HCT116 (cell line): ENCODE measurements around the gene GRB10. TPM values are rescaled to one million over a fixed set of nuclear protein-coding genes. Genes with fewer than 3 reads are reported as not detected.

ENCODE experiments used
- ATAC-seq: fragments of 200-7000 bp; cut with Tn5 transposase; 2 replicates; pipeline ENCODE4 v1.9.1; 2020; ENCODE audit warnings: mild to moderate bottlenecking, moderate library complexity
- BruUV-seq: library from RNA; stranded (reverse); fragments of 400-500 nt; replicated peaks from 2 replicates; lab custom pipeline; 2021; lab: Mats Ljungman, UMichigan
- CTCF ChIA-PET: fragments of 300-600 bp; sonication (Branson Sonifier 250); formaldehyde crosslinking; loops from one replicate; lab custom pipeline; 2021; ENCODE audit warnings: antibody characterized with exemption; lab: Charles Lee
- POLR2A ChIA-PET: fragments of 300-600, 350-600 bp; sonication (Branson Sonifier 250); formaldehyde crosslinking; loops from one replicate; lab custom pipeline; 2021; ENCODE audit warnings: antibody characterized with exemption; lab: Charles Lee
- RAD21 ChIA-PET, 2 experiments: fragments of 300-600 bp; sonication (Branson Sonifier 250); formaldehyde crosslinking; loops; one replicate each; lab custom pipeline; 2023; ENCODE audit warnings: low total read pairs in 2 of 2; ENCODE audit not compliant: uncharacterized antibody in 2 of 2, unreplicated experiment in 2 of 2, low non-redundant PET in 1 of 2; lab: Charles Lee
- DNase-seq: peaks from one replicate; pipeline ENCODE4 v3.0.0-alpha.2; 2010; ENCODE audit warnings: low read depth, low spot score
- H2AFZ ChIP-seq: fragments of 200-600 bp; shearing (Covaris generic), sonication (generic); 2 replicates; pipeline ENCODE4 v1.6.1; 2017; ENCODE audit warnings: low read depth, mixed run types, mixed read lengths, antibody characterized with exemption, low read length; ENCODE audit not compliant: poor library complexity, severe bottlenecking
- H3K27ac ChIP-seq: 2 replicates; pipeline ENCODE4 v1.5.1; 2012; ENCODE audit warnings: low read depth, low read length
- H3K27me3 ChIP-seq: fragments of 200-600 bp; sonication (generic); 2 replicates; pipeline ENCODE4 v1.6.1; 2016; ENCODE audit warnings: mixed run types, low read length, mixed read lengths; ENCODE audit not compliant: insufficient read depth
- H3K36me3 ChIP-seq, 2 experiments: fragments of 200-500 bp in 1 of 2; fragments of 200-600 bp in 1 of 2; sonication (Bioruptor generic) in 1 of 2; sonication (generic) in 1 of 2; 2 replicates each; pipeline versions ENCODE4 v1.5.1 to v1.6.1; 2014 to 2016; ENCODE audit warnings: low read length in 2 of 2, inconsistent platforms in 1 of 2, mixed read lengths in 1 of 2, mixed run types in 1 of 2; ENCODE audit not compliant: insufficient read depth in 2 of 2, control insufficient read depth in 1 of 2
- H3K4me1 ChIP-seq, 2 experiments: fragments of 200-600 bp in 1 of 2; sonication (generic) in 1 of 2; 2 replicates each; pipeline versions ENCODE4 v1.5.1 to v1.6.1; 2012 to 2017; ENCODE audit warnings: low read length in 2 of 2, inconsistent platforms in 1 of 2, mild to moderate bottlenecking in 1 of 2, mixed read lengths in 1 of 2, mixed run types in 1 of 2, moderate library complexity in 1 of 2; ENCODE audit not compliant: insufficient read depth in 2 of 2, control insufficient read depth in 1 of 2
- H3K4me2 ChIP-seq: fragments of 200-600 bp; sonication (generic); 2 replicates; pipeline ENCODE4 v1.6.1; 2017; ENCODE audit warnings: mixed run types, low read length, mixed read lengths
- H3K4me3 ChIP-seq, 2 experiments: fragments of 200-600 bp in 1 of 2; sonication (generic) in 1 of 2; replicated peaks in 1 of 2; 2 replicates each; pipeline ENCODE4 v1.5.1; 2011 to 2016; ENCODE audit warnings: low read length in 2 of 2, control low read depth in 1 of 2, low read depth in 1 of 2, mild to moderate bottlenecking in 1 of 2, mixed read lengths in 1 of 2, mixed run types in 1 of 2
- H3K79me2 ChIP-seq: fragments of 200-600 bp; sonication (generic); 2 replicates; pipeline ENCODE4 v1.6.1; 2017; ENCODE audit warnings: mild to moderate bottlenecking, mixed run types, low read length, moderate library complexity, mixed read lengths; ENCODE audit not compliant: insufficient read depth
- H3K9ac ChIP-seq: fragments of 200-600 bp; sonication (generic); 2 replicates; pipeline ENCODE4 v1.6.1; 2016; ENCODE audit warnings: low read length, mixed read lengths
- H3K9me2 ChIP-seq: fragments of 200-600 bp; sonication (generic), shearing (Covaris generic); 2 replicates; pipeline ENCODE4 v1.6.1; 2017; ENCODE audit warnings: mixed run types, mild to moderate bottlenecking, moderate library complexity; ENCODE audit not compliant: insufficient read depth
- H3K9me3 ChIP-seq, 2 experiments: fragments of 200-500 bp in 1 of 2; fragments of 200-600 bp in 1 of 2; sonication (Bioruptor generic) in 1 of 2; sonication (generic) in 1 of 2; 2 replicates each; pipeline ENCODE4 v1.6.1; 2014 to 2017; ENCODE audit warnings: low read length in 2 of 2, mixed read lengths in 2 of 2, inconsistent platforms in 1 of 2, low read depth in 1 of 2, mild to moderate bottlenecking in 1 of 2, mixed run types in 1 of 2, moderate library complexity in 1 of 2; ENCODE audit not compliant: control insufficient read depth in 1 of 2, insufficient read depth in 1 of 2
- H4K20me1 ChIP-seq: fragments of 200-600 bp; sonication (generic), shearing (Covaris generic); 2 replicates; pipeline ENCODE4 v1.6.1; 2017; ENCODE audit warnings: mixed run types, mild to moderate bottlenecking, moderate library complexity; ENCODE audit not compliant: insufficient read depth
- CBX3 ChIP-seq: IDR thresholded peaks from 2 replicates; pipeline ENCODE4 v1.6.1; 2012; ENCODE audit warnings: low read depth
- EGR1 ChIP-seq: IDR thresholded peaks from 2 replicates; pipeline ENCODE4 v1.6.1; 2012; ENCODE audit warnings: low read depth
- ELF1 ChIP-seq: IDR thresholded peaks from 2 replicates; pipeline ENCODE4 v1.6.1; 2012; ENCODE audit warnings: low read depth, borderline replicate concordance
- EZH2 ChIP-seq: fragments of 200-600 bp; sonication (generic); IDR thresholded peaks from 2 replicates; pipeline ENCODE4 v1.6.1; 2017; ENCODE audit warnings: antibody characterized with exemption, mixed run types
- JUND ChIP-seq: IDR thresholded peaks from 2 replicates; pipeline ENCODE4 v1.6.1; 2012
- POLR2A ChIP-seq: IDR thresholded peaks from 2 replicates; pipeline ENCODE4 v1.7.0; 2011; ENCODE audit warnings: borderline replicate concordance; ENCODE audit not compliant: insufficient read depth, insufficient read length; ENCODE audit errors: extremely low read depth
- RAD21 ChIP-seq: IDR thresholded peaks from 2 replicates; pipeline ENCODE4 v1.6.1; 2012; ENCODE audit warnings: low read depth, mild to moderate bottlenecking
- SIN3A ChIP-seq: IDR thresholded peaks from 2 replicates; pipeline ENCODE4 v1.6.1; 2012; ENCODE audit warnings: low read depth
- SRF ChIP-seq: IDR thresholded peaks from 2 replicates; pipeline ENCODE4 v1.6.1; 2012; ENCODE audit warnings: low read depth
- TCF7L2 ChIP-seq: IDR thresholded peaks from 2 replicates; pipeline ENCODE4 v1.7.0; 2011; ENCODE audit warnings: borderline replicate concordance, inconsistent platforms; ENCODE audit not compliant: insufficient read depth, insufficient read length; ENCODE audit errors: extremely low read depth
- ZNF274 ChIP-seq: fragments of 200-500 bp; sonication (Bioruptor generic); IDR thresholded peaks from 2 replicates; pipeline ENCODE4 v1.6.1; 2014; ENCODE audit warnings: mild to moderate bottlenecking, low read depth, low read length, inconsistent platforms
- intact Hi-C: fragments of 100-400 bp; cut with micrococcal nuclease; formaldehyde crosslinking; loops from 2 replicates; pipeline ENCODE4 v1.10.0; 2022
- total RNA-seq: library from RNA; stranded (reverse); gene quantifications from one replicate; pipeline ENCODE4 v1.2.1, GENCODE V29; 2021; ENCODE audit not compliant: unreplicated experiment
- TF ChIP-seq, protein P1 (sequence below), 3 experiments: fragments of 200-600 bp in 1 of 3; sonication (generic) in 1 of 3; IDR thresholded peaks in 2 of 3; conservative IDR thresholded peaks in 1 of 3; 2 replicates each; pipeline ENCODE4 v1.5.1; 2012 to 2017; ENCODE audit warnings: low read depth in 2 of 3, low read length in 2 of 3, antibody characterized with exemption in 1 of 3, borderline replicate concordance in 1 of 3, control low read depth in 1 of 3, mild to moderate bottlenecking in 1 of 3, mixed read lengths in 1 of 3, mixed run types in 1 of 3, moderate library complexity in 1 of 3; ENCODE audit not compliant: insufficient read depth in 1 of 3
- TF ChIP-seq, protein P2 (sequence below): IDR thresholded peaks from 2 replicates; pipeline ENCODE4 v1.6.1; 2011; ENCODE audit warnings: mild to moderate bottlenecking, low read length, moderate library complexity; ENCODE audit not compliant: insufficient replicate concordance; ENCODE audit errors: extremely low read depth

Gene GRB10
- total RNA-seq, 1 experiment from 2014 or later: 37.3 TPM

DNA sequence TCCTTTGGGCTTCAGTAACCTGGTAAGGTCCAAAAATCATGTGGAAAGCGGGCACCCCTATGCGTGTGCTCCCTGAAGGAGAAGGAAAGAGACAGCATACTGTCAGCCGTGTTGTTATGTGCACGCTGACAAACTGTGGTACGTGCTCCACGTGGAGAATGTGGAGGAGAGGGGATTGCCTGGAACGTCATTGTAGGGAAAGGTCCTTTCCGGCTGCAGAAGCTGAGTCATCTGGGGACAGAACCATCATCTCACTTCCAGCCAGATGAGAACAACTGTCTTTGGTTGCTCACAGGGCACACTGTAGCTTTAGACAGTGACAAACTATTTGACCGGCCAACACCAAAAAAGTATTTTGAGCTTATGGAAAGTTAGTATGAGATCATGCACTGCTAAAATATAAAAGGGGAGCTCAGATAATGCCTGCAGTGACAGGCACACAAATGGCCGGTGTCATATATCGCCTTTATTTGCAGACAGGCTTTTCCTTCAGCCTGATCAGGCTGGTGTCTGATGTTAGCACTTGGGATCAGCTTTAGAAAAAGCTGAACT is 38.8 kb upstream of the GRB10 start:
- RAD21 ChIA-PET: no interaction called here
- no peaks in the 10 kb centered on the region for H3K9me2 ChIP-seq
- H4K20me1 ChIP-seq: no peaks in the 10 kb centered on the region
- H3K27ac ChIP-seq: no peak overlapping the region
- DNase-seq (no peak), ATAC-seq (no peak)
- H3K4me3 ChIP-seq: no peak overlapping the region
- H3K27me3 ChIP-seq: no peaks in the 10 kb centered on the region
- H3K36me3 ChIP-seq: no peaks in the 10 kb centered on the region
- no peaks in the 10 kb centered on the region for H3K9me3 ChIP-seq
- POLR2A ChIA-PET: no interaction called here
- BruUV-seq: no TSS peak
- no peak overlapping the region for H3K9ac ChIP-seq
- no peak overlapping the region for H2AFZ ChIP-seq
- H3K79me2 ChIP-seq: no peaks in the 10 kb centered on the region
- CTCF ChIA-PET: no interaction called here
- intact Hi-C loops: no loop called here
- TF ChIP-seq SIN3A (no peak), EGR1 (no peak), TCF7L2 (peak; percentile 19)
- peaks cover 0 to 6% of the 10 kb centered on the region in 2 experiments; a peak in 3 of 4 replicates for H3K4me1 ChIP-seq
- no peak overlapping the region for H3K4me2 ChIP-seq

DNA sequence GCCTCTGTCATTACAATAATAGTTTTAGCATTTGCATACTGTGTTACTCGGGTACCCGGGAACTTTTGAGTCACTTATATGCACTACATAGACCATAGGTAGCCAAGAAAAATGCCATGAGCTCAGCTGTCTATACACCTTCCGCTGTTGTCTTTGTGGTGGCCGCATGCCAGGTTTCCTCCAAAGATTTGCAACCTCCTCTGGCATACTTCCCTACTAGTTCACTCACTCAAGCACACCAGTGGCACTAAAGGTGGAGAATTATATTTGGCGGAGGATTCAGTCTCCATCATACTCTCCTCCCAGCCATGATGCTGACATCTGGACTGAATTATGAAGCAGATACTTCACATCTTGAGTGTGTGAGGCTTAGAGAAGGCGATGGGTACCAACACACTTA is 35.6 kb upstream of the GRB10 start:
- POLR2A ChIA-PET: no interaction called here
- Histone ChIP-seq H3K27me3 (no peaks in the 10 kb centered on the region), H3K9me3 (no peaks in the 10 kb centered on the region), H3K27ac (no peak overlapping the region), H4K20me1 (no peaks in the 10 kb centered on the region), H3K36me3 (no peaks in the 10 kb centered on the region), H3K4me1 (peaks cover 0 to 4% of the 10 kb centered on the region in 2 experiments; a peak in 1 of 4 replicates), H3K4me2 (no peak overlapping the region), H3K9ac (no peak overlapping the region), H3K9me2 (no peaks in the 10 kb centered on the region), H2AFZ (no peak overlapping the region), H3K4me3 (no peak overlapping the region), H3K79me2 (no peaks in the 10 kb centered on the region)
- DNase-seq: no peak
- ATAC-seq: no peak
- TF ChIP-seq, protein P1, sequence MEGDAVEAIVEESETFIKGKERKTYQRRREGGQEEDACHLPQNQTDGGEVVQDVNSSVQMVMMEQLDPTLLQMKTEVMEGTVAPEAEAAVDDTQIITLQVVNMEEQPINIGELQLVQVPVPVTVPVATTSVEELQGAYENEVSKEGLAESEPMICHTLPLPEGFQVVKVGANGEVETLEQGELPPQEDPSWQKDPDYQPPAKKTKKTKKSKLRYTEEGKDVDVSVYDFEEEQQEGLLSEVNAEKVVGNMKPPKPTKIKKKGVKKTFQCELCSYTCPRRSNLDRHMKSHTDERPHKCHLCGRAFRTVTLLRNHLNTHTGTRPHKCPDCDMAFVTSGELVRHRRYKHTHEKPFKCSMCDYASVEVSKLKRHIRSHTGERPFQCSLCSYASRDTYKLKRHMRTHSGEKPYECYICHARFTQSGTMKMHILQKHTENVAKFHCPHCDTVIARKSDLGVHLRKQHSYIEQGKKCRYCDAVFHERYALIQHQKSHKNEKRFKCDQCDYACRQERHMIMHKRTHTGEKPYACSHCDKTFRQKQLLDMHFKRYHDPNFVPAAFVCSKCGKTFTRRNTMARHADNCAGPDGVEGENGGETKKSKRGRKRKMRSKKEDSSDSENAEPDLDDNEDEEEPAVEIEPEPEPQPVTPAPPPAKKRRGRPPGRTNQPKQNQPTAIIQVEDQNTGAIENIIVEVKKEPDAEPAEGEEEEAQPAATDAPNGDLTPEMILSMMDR (IDR thresholded peaks at IDR 0.05 in 2 of 3, conservative IDR thresholded peaks at IDR 0.05 in 1 of 3; ENCODE audit: borderline replicate concordance in 1 of 3, insufficient read depth in 1 of 3, low read depth in 2 of 3, low read length in 2 of 3): no peak
- TF ChIP-seq EZH2: no peak
- TF ChIP-seq CBX3: no peak
- no peak for TF ChIP-seq ZNF274
- TF ChIP-seq RAD21: no peak
- TF ChIP-seq JUND: no peak
- TF ChIP-seq ELF1: no peak
- TF ChIP-seq POLR2A: no peak
- TF ChIP-seq, protein P2, sequence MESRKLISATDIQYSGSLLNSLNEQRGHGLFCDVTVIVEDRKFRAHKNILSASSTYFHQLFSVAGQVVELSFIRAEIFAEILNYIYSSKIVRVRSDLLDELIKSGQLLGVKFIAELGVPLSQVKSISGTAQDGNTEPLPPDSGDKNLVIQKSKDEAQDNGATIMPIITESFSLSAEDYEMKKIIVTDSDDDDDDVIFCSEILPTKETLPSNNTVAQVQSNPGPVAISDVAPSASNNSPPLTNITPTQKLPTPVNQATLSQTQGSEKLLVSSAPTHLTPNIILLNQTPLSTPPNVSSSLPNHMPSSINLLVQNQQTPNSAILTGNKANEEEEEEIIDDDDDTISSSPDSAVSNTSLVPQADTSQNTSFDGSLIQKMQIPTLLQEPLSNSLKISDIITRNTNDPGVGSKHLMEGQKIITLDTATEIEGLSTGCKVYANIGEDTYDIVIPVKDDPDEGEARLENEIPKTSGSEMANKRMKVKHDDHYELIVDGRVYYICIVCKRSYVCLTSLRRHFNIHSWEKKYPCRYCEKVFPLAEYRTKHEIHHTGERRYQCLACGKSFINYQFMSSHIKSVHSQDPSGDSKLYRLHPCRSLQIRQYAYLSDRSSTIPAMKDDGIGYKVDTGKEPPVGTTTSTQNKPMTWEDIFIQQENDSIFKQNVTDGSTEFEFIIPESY: no peak
- no peak for TF ChIP-seq EGR1
- no peak for TF ChIP-seq SRF
- CTCF ChIA-PET: no interaction called here
- RAD21 ChIA-PET: no interaction called here
- intact Hi-C loops: no loop called here
- BruUV-seq: no TSS peak
